Measurements from ENCODE around the gene PRICKLE1.

The PRICKLE1 gene

DNA sequence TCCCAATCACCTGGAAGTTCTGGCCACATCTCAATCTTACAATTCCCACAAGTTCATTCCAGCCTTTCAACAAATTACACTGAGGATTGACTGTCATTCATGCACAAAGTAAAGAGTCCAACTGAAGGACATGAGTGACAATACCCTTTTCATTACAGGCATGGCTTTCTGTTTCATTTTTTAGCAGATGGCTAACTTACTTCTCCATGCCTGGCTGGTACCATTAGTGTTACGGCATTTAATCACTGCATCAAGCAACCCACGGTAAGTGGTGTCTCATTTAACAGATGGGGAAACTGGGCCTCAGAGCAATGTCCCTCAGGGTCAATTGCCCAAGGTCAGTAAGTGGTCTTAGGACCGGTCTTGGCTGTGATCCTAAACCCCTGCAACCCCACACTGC is 114.4 kb downstream of the PRICKLE1 start:
- DNase-seq (ENCODE audit: low read depth): no peak
- no peak overlapping the region for H3K4me3 ChIP-seq (ENCODE audit: low read depth, low read length)
- TF ChIP-seq, protein P1, sequence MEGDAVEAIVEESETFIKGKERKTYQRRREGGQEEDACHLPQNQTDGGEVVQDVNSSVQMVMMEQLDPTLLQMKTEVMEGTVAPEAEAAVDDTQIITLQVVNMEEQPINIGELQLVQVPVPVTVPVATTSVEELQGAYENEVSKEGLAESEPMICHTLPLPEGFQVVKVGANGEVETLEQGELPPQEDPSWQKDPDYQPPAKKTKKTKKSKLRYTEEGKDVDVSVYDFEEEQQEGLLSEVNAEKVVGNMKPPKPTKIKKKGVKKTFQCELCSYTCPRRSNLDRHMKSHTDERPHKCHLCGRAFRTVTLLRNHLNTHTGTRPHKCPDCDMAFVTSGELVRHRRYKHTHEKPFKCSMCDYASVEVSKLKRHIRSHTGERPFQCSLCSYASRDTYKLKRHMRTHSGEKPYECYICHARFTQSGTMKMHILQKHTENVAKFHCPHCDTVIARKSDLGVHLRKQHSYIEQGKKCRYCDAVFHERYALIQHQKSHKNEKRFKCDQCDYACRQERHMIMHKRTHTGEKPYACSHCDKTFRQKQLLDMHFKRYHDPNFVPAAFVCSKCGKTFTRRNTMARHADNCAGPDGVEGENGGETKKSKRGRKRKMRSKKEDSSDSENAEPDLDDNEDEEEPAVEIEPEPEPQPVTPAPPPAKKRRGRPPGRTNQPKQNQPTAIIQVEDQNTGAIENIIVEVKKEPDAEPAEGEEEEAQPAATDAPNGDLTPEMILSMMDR (IDR thresholded peaks at IDR 0.05; ENCODE audit: low read depth, low read length, missing control alignments): no peak

DNA sequence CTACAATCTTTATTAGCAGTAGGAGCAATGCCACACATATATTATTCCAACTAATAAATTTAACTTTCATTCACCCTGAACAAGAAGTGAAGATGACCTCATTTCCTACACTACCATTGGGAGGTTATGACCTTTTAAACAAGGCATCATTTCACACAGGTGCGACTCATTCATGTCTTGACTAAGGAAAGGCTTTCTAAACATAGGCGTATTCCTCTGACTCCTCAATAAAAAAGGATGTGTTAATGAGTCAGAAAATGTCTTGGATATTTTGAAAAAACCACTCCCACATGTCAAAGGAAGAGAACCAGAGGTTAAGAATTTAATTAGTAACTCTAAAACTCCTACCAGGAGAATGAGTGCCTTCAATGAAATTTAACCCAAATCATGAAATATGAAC is 115.2 kb downstream of the PRICKLE1 start:
- TF ChIP-seq, protein P1 (IDR thresholded peaks at IDR 0.05; ENCODE audit: low read depth, low read length, missing control alignments): no peak
- DNase-seq (ENCODE audit: low read depth): no peak
- H3K4me3 ChIP-seq (ENCODE audit: low read depth, low read length): no peak overlapping the region

GRCh38 chr12:42473561-42473960 is 116.0 kb downstream of the PRICKLE1 start:
- TF ChIP-seq, protein P1 (IDR thresholded peaks at IDR 0.05; ENCODE audit: low read depth, low read length, missing control alignments): no peak
- H3K4me3 ChIP-seq (ENCODE audit: low read depth, low read length): no peak overlapping the region
- DNase-seq (ENCODE audit: low read depth): no peak

GRCh38 chr12:42473130-42473529 is 116.4 kb downstream of the PRICKLE1 start:
- TF ChIP-seq, protein P1 (IDR thresholded peaks at IDR 0.05; ENCODE audit: low read depth, low read length, missing control alignments): no peak
- H3K4me3 ChIP-seq (ENCODE audit: low read depth, low read length): no peak overlapping the region
- no peak for DNase-seq (ENCODE audit: low read depth)

- no peak overlapping the region for H3K4me3 ChIP-seq (ENCODE audit: low read depth, low read length)
- DNase-seq (ENCODE audit: low read depth): no peak
- TF ChIP-seq, protein P1 (IDR thresholded peaks at IDR 0.05; ENCODE audit: low read depth, low read length, missing control alignments): no peak
Measured at GRCh38 chr12:42472376-42472775, 117.2 kb downstream of the PRICKLE1 start.

DNA sequence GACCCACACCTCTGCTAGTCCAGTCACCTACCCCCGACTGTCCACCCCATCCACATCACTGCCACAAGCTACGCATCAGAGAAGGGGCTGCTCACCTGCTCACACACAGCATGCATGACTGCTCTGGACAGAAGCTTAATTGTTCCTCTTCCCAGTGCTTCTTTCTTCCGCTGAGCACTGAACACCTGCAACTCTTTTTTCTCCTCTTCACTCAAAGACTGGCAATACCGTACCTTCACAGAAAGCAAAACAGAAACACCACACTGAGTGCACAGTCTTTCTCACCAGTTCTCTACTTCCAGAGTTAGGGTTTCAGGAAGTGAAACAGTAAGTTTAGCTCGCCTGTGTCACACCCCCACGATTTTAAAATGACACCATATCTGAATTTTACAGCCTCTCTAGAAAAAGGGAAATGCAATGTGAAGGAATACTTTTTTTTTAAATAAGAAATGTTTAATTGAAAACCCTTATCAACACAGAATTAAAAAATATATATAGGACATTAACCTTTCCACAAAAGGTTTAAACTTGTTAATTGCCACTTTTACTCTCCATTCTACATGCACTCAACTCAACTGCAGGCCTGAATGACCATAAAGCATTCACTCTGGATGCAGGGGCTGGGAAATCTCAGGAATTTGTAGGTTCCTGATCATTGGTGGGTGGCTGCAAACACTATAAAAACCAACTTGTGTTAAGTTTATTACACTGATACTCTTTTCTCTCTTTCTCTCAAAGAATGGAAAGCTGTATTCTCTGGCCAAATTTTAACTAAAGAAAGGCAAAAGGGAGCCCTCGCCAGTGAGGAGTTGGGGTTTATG is 120.0 kb downstream of the PRICKLE1 start:
- TF ChIP-seq, protein P1 (IDR thresholded peaks at IDR 0.05; ENCODE audit: low read depth, low read length, missing control alignments): no peak
- peak; percentile 94 for DNase-seq (ENCODE audit: low read depth)
- peak overlapping the region; percentile 42 for H3K4me3 ChIP-seq (ENCODE audit: low read depth, low read length)

DNA sequence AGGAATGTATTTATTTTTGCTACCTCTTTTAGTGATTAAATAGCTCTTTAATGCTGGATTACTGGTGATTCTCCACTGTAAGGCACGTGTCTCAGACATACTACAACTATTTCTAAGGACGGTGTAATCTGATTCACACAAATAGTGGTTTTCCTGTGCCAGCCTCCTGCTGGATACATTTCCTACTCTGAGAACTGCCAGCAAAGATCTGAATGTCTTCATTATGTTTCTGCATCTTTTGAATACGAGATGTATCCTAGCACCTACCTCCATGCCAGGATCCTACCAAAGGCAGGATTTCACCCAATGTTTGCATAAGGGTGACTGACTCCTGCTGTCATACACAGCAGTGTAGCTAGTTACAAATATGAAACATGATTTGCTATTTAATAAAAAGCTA is 120.6 kb downstream of the PRICKLE1 start:
- peak overlapping the region; percentile 42 for H3K4me3 ChIP-seq (ENCODE audit: low read depth, low read length)
- TF ChIP-seq, protein P1 (IDR thresholded peaks at IDR 0.05; ENCODE audit: low read depth, low read length, missing control alignments): no peak
- DNase-seq (ENCODE audit: low read depth): no peak
